Middle frontal gyrus (tissue), 1 donor: Measurements from ENCODE around the gene CHMP4B.

ENCODE experiments used
- DNase-seq: peaks from one replicate; pipeline ENCODE4 v3.0.0-alpha.2; 2015; ENCODE audit warnings: low spot score; ENCODE audit errors: extremely low spot score

Gene CHMP4B

GRCh38 chr20:33897313-33897912 is 86.3 kb downstream of the CHMP4B start:
- no peak for DNase-seq

GRCh38 chr20:33899106-33899505 is 88.0 kb downstream of the CHMP4B start:
- no peak for DNase-seq

- DNase-seq, result no peak
Observed at GRCh38 chr20:33900521-33901131, 89.5 kb downstream of the CHMP4B start.

- no peak for DNase-seq
Observed at GRCh38 chr20:33901132-33901523, 90.0 kb downstream of the CHMP4B start.

- no peak for DNase-seq
Observed at GRCh38 chr20:33902011-33902410, 90.9 kb downstream of the CHMP4B start.
